EL (cell line): ENCODE measurements around the gene SNORC.
A peak's percentile ranks its signal among the peaks of the same experiment; 100 is the strongest.
"Not testable (repeated sequence)": the region's sequence is repeated elsewhere in the genome, so short reads cannot be mapped to it uniquely, and the experiment has no call there.

Experiments
- DNase-seq: peaks from one replicate; pipeline ENCODE4 v3.0.0-alpha.2; 2016

The SNORC gene

DNA sequence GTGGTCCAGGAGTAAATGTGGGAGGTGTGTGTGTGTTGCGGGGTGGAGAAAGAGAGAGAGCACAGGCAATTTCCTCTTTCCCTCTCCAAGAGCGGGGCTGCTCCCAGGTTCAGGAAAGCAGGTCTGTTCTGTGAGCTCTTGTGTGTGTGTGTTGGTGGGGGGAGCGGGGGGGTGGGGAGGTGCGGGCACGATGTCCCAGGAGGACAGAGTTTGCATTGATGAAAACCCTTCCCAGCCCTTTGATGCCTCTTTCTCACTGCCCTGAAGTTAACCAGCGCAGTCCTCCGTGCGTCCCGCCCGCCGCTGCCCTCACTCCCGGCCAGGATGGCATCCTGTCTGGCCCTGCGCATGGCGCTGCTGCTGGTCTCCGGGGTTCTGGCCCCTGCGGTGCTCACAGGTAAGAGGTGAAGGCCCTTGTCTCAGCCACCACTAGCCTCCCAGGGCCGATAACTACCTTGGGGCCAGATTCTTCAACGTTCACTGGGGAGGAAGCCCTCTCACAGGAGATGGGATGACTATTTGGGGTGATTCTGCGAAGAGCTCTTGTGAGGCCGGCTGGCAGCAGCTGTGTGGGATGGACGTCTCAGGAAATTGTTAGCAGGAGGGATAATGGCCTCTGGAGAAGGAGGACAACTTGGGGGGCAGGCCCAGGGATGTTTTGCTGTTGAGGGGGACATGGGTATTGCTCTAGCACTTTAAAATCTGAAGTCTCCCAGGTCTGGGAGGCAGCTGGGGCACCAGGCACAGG lies at the start of gene SNORC:
Gene SNORC (plus strand): TSS at position 247 of the 748 bp plus-strand sequence. CDS start 78 bp downstream, at position 325.
- no peak for DNase-seq

DNA sequence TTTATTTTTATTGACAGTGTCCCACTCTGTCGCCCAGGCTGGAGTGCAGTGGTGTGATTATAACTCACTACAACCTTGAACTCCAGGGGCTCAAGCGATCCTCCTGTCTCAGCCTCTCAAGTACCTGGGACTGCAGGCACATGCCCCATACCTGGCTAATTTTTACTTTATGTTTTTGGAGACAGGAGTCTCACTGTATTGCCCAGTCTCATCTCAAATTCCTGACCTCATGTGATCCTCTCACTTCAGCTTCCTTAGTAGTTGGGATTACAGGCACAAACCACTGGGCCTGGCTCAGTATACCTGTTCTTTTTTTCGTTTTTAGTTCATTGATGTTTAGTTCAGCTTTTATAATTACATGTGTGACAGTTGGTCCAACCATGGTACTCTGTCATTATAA lies 40.1 kb upstream of the SNORC start:
- no peak for DNase-seq

DNA sequence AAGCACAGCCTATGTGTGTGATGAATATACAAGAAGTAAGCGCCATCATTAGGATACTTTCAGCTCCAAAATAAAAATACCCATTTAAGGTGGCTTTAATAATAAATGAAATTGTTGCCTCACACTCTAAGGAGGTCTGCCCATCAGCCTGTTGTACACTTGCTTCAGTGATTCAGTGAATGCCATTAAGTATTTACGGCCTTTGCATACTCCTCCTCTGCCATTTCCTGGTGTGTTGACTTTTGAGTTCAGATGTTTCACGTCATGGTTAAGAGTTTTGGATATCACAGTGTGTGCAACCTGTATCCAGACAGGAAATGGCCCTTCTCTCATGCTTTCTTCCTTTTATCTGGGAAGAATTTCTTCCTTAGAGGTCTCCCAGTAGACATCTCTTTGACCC lies 38.6 kb upstream of the SNORC start:
- no peak for DNase-seq

DNA sequence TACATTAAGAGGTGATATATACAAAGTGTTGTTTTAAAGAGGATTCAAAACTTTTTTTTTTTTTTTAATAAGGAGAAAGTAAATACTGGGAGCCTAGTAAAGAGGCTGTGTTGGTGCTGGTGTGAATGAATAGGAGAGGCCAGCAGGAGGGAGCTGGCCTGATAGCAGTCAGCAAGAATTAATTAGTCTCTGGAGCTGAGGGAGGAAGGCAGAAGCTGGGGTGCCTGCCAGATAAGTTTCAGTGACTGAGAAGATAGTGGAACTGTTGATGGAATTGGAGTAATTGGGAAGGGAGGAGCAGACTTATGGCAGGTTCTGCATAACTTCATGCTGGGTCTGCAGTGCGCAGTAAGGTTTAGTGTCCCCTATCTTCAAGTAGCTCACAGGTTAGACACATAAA lies 36.2 kb upstream of the SNORC start:
- DNase-seq, result no peak

DNA sequence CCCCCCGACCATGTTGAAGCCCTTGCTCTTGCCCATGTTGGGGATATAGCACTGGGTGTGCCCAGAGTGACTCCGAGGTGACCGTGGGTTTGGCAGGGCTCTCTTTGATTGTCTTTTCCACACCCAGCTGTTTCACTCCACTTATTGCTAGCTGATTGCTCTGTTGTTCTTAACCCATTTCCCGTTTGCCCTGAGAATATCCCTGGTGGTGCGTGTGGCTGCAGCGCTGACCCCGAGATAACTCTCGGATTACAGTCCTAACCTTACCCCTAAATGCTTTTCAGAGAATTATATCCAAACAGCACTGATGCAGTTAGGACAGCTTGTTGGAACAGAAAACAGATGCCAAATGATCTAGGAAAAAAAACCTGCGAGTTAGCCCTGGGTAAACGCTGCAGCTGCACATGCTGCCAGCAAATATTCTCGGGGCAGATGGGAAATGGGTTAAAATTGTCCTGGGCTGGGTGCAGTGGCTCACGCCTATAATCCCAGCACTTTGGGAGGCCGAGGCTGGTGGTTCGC lies 34.3 kb upstream of the SNORC start:
- DNase-seq, result no peak

DNA sequence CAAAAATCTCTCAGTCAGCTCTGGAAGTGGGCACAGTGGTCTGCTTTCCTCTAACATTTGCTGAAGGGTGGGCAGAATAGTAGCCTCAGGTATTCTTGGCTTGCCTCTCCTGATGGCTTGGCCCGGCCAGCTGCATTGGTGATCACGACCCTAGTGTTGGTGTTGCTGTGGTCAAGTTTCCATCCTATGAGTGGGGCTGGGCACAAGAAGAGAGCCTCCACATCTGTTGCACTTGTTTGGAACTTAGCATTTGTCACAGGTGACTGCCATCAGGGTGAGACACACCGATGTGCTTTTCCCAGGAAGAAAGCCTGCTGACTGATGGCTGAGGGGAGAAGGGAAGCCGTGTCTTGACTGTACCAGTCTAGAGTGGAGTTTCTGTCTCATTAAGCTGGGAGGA lies 33.1 kb upstream of the SNORC start:
- no peak for DNase-seq

DNA sequence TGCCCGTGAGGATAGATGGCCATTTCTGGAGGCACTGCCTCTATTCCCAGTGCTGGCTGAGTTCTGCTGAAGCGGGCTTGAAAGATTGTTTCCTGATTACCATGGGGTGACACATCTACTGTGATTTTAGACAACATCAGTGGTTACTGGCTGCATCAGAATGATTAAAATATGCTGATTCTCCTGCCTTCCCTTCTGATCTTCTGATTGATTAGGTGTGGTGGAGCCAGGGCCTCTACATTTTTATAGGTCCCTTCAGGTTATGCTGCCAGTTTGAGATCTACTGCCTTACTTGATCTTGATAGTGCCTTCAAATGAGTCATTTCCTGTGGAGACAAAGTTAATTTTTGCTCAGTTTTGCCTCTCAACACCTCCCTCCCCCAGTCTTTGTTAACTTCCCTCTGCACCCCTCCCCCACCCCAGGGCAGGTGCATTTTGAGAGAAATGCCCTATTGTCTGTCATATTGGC lies 31.6 kb upstream of the SNORC start:
- DNase-seq, result peak; percentile 43

DNA sequence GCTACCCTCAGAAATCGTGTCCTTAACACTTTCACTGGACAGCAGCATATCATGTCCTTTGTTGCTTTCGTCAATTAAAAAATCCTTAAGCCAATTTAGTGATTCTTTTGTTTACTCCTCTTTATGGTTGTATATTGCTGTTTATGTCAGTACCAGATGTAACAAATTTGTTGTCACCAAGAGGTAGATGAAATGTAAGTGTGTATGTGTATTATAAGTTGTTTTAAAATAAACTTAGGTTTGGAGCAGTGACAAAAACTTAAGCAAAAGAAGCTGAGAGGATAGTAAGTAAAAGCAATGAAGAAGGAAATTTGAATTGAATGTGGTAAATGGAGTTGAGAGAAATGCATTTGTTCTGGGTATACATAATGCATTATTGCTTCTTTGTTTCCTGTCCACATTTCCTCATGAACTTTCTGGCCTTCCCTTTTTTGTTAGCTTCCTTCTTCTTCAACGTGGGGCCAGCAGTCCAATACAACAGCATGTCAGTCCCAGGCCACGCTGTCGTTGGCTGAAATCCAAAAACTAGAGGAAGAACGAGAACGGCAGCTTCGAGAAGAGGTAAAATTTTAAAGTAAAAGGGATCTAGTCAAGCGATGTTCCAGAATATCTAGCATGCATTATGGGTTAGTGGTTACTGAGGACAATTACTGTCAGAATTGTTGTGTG lies 30.5 kb upstream of the SNORC start:
- no peak for DNase-seq

DNA sequence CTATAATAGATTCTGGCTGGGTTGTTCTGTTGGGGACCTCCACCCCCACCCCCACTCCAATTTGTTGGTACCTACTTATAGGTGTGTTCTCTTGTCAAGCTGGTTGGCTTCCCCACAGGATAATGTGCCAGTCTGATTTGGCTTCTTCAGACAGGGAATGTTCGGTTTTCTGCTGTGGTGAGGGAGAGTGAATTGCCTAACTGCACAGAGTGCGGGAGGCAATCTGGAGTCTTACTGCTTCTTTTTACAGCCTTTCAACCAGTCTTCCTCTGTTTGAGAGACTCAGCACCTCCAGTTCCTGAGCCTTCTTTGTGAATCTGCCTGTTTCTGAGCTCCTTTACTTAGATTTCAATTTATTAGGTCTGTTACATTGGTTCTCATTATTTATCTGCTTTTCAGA lies 27.4 kb upstream of the SNORC start:
- DNase-seq, result no peak

DNA sequence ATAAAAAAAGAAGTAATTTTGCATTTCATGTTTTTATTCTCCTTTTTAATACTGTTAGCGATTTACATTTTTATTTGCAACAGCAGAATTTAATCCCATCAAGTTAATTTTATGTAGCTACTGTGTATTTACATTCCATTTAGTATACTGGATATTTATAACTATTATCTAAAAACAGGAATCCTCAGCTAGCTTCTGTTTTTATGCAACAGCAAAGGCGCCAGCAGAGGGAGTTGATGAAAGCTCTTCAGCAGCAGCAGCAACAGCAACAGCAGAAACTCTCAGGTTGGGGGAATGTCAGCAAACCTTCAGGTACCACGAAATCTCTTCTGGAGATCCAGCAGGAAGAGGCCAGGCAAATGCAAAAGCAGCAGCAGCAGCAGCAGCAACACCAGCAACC lies 26.2 kb upstream of the SNORC start:
- DNase-seq, result no peak

DNA sequence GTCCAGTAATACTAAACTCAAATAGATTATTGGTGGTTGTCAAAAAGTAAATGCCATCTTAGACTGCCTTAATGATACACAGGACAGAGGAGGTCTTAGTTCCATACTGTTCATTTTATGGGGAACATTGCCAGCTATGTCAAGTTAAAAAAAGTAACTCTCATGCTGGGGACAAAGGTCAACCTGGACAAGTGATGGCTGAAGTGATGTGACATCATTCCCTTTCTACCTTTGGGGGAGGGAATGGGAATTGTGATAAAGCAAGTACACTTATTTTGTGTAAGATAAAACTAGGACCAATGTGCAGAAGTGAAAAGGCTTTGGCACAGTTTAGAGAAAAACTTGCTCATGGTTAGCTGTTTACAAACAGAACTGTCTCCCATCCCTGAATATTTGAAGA lies 24.0 kb upstream of the SNORC start:
- no peak for DNase-seq

DNA sequence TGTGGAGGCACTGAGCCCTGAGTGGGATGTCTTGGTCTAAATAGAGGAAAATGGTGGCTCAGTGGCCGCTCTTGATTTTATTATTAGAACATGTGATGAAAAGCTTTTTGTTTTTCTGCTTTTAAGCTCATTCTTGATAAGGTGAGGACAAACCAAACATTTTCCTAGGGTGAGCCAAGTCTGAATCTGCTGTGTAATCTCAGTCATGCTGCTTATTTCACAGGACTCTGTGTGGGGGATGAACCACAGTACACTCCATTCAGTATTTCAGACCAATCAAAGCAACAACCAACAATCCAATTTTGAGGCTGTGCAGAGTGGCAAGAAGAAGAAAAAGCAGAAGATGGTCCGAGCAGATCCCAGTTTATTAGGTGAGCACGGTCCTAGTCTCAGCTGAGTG lies 20.0 kb upstream of the SNORC start:
- no peak for DNase-seq

DNA sequence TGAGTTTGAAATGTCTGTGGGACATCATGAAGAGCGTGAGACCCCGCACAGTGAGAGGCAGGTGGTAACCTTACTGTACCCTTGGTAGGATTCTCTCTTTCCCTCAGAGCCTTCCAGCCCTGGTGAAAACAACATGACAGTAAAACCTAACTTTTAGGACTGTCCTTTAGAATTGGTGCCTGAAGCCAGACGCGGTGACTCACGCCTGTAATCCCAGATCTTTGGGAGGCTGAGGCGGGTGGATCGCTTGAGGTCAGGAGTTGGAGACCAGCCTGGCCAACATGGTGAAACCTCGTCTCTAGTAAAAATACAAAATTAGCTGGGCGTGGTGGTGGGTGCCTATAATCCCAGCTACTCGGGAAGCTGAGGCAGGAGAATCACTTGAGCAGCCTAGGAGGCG lies 18.0 kb upstream of the SNORC start:
- DNase-seq, result not testable (repeated sequence)

DNA sequence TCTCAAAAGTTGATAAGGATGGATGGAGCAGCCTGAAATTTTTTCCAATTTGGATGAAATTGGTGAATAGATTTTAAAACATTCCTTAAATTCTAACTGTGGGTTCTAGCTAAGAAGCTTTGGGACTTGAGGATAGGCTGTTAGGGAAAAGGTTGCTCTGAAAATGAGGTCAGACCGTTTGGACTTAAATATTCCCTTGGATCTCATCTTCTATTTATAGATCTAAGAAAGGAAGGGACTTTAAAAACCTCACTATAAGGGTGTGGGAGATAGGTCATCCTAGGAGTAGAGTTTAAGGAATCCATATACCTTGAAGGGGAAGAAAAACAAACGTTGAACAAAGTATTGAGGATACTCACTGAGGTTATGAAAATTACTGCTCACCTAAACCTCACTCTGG lies 17.4 kb upstream of the SNORC start:
- DNase-seq, result no peak

DNA sequence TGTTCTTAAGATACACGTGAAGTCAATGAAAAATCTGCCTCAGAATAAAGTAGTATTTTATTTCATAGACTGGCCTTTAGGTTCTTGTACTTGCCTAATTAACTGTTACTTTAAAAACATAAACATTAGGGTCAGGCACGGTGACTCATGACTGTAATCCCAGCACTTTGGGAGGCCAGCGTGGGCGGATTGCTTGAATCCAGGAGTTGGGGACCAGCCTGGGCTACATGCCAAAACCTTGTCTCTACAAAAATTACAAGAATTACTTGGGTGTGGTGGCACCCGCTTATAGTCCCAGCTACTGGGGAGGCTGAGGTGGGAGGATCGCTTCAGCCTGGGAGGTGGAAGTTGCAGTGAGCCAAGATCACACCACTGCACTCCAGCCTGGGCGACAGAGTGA lies 16.0 kb upstream of the SNORC start:
- peak; percentile 94 for DNase-seq

DNA sequence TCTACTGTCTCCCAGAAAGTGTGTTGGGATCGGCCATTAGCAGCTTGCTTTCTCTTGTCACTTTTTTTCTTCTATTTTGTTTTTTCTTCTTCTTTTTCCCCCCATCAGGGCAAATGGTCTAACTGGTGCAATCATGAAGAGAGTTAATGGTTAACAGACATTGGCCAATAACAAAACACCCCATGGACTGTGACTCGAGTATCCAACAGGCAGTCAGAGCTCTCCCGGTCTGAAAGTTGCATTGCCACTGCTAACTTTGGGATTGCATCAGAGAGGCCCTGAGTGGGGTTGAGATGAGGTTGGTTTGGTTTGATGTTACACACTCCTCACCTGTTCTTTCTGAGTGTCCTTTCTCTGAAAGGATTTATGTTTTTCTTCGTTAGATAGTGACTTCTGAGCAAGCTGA lies 12.9 kb upstream of the SNORC start:
- DNase-seq, result no peak

DNA sequence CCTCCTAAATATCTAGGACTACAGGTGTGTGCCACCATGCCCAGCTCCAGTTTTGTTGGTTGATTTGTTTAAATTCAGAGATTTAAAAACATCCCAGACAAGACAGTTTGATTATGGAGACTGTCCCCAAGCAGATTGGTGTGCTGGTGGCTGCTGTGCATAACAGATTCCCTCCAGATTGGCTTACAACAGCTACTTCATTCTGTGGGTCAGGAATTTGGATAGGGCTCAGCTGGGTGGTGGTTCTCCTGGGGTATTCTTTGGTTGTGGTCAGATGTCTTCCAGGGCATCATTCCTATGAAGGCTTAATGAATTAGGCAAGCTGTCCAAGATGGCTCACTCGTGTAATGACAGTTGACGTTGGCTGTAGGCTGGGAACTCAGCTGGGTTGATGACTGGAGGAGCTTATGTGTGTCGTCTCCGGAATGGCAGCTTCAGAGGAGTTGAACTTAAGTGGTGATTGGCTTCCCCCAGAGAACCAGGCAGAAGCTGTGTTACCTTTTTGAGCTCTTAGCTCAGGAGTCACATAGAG lies 10.6 kb upstream of the SNORC start:
- DNase-seq, result no peak

DNA sequence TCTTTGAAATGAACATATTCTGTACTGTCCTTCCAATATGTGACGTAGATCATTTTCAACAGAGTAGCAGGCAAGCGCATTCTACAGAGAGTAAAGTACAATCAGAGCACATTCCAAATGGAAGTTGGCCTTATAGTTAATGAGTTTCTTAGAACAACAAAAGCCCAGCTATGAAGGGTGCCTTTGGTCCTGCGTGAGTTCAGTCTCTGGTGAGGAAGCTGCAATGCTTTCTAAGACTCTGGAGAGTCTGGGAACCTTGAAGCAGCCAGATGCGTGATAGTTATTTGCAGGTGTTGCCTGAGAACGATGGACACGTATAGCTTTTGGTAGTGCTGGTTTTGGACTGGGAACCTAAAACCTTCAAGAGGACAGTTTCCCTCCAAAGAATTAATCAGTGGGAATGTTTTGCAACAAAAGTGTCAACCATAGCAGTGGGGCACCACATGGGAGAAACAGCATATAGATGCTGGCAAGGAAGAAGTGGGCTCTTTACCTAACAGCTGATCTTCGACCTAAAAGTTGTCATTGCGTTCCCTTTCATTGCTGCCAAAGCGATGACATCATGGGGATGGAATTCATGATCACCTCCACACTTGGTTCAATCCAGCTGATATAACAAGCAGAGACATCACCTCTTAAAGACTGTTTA lies 9.3 kb upstream of the SNORC start:
- DNase-seq, result no peak

DNA sequence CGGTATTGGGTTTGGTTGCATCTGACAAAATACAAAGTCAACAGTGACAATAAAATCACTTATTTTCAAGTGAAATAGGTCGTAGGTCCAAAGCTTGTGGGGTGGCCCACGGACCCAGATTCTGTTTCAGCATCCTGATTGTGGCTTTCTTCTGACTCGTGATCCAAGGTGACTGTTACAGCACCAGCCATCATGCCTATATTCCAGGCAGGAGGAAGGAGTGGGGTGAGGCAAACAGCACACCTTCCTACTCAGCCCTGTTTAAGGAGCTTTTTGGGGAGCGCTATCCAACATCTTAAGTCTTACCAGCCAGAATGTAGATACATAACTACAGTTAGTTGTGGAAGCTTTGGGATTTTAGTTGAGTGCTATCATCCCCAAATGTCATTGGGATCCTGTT lies 8.7 kb upstream of the SNORC start:
- no peak for DNase-seq

DNA sequence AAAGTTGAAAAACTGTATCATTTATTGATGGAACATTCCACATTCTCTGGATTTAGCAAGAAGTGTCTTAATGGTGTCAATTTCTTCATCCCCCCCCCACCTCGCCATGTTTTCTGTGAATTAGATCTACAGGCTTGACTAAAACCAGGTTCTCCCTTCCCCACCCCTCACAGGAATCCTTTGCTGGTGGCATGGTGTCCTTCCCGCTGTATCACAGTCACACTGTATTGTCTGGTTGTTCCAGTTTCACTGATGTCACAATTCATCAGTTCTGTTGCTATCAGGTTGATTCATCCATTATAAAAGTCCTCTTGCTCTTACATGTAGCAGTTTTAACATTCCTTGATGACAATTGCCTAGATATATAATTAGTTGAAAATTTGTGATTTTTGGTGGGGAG lies 6.1 kb upstream of the SNORC start:
- no peak for DNase-seq

DNA sequence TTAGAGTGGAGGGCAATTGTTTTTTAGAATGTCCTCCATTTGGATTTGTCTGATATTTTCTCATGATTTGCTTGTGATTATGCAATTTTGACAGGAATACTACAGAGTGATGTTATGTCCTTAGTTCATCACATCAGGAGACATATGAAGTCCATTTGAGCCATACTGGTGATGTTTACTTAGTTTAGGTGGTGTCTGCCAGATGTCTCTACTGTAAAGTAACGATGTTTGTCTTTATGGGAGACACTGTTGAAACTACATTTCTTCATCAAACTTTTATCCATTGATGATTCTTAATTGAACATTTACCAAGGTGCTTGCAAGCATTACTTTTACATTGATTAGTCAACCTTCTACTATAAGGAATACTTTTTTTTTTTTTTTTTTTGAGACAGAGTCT lies 4.9 kb upstream of the SNORC start:
- DNase-seq, result no peak

DNA sequence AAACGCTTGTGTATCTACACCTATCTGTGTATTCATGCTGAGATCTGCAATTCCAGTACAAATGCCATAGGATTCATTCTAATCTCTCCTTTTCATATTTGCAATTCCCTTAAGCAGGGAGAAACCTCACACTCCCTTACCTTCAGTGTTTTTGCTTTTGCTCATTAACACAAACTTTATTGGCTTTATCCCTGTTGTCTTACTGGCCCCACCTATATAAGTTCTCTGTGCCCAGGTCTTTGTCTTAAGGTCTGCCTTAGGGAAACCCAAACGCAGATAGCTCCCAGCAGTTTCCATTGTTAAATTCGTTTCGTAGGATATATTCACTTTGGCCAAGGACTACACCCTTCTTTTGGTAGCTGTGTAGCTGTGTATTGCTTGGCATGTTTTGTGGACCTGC lies 4.0 kb upstream of the SNORC start:
- DNase-seq, result no peak

DNA sequence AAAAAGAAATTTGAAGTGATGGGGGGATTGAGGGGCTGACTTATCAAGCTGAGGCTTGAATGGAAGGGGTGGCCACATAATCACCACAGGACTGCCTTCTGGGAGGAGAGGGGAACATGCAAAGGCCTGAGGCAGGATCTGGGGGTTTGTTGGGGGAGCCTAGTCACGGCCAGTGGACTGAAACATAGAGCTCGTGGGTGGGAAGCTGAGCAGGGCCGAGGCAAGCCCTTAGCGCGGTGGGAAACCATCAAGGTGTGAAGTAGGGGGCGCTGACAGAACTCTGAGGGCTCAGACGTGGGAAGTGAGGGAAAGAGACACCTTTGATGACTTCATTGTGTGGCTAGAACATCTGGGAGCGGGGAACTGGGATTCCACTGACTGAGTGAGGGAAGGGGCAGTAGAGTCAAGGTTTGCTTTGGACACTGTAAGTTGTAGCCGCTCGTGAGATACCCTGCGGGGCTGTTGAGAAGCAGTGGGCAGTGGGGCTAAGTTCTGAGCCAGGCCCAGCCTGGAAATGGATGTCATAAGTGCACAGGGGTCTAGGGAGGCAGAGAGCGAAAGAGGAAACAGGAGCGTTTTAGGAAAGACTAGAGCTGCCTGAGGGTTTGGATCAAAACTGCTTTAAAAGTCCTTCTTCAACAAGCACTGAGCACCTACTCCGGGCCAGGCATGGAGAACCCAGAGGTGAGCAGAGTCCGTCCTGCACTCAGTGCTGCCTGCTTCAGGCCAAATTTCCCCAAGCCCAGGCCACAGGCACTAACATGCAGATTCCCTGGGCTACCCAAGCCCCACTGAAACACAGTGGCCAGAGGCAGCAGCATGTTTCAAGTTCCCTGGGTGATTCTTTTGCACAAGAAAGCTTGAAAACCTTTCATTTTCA lies 686 bp upstream of the SNORC start:
- DNase-seq, result no peak
